Upper lobe of left lung (tissue), 6 donors: ENCODE data around the gene MRPS18A. TPM values are rescaled to one million over a fixed set of nuclear protein-coding genes. Genes with fewer than 3 reads are reported as not detected.

ENCODE experiments used
- ATAC-seq, 2 donors: fragments of 200-7000 bp; cut with Tn5 transposase; one replicate each; pipeline ENCODE4 v1.9.1; 2022; ENCODE audit warnings: mild to moderate bottlenecking in 2 of 2, moderate library complexity in 2 of 2; ENCODE audit not compliant: low FRiP score in 2 of 2
- DNase-seq, 2 donors: peaks; one replicate each; pipeline ENCODE4 v3.0.0-alpha.2; 2019 to 2020
- H3K27ac ChIP-seq, 4 donors: fragments of 200-600 bp; sonication (generic); one replicate each; pipeline ENCODE4 v1.5.1; 2016 to 2019
- H3K27me3 ChIP-seq, 4 donors: fragments of 200-600 bp; sonication (generic); one replicate each; pipeline ENCODE4 v1.5.1; 2017 to 2019
- H3K36me3 ChIP-seq, 4 donors: fragments of 200-600 bp; sonication (generic); one replicate each; pipeline ENCODE4 v1.5.1; 2016 to 2019
- H3K4me1 ChIP-seq, 4 donors: fragments of 200-600 bp; sonication (generic); one replicate each; pipeline ENCODE4 v1.5.1; 2018 to 2019
- H3K4me3 ChIP-seq, 4 donors: fragments of 200-600 bp; sonication (generic); one replicate each; pipeline ENCODE4 v1.5.1; 2017 to 2019; ENCODE audit warnings: mild to moderate bottlenecking in 2 of 4, moderate library complexity in 1 of 4
- H3K9me3 ChIP-seq, 4 donors: fragments of 200-600 bp; sonication (generic); one replicate each; pipeline ENCODE4 v1.5.1; 2018 to 2019
- EP300 ChIP-seq, 4 donors: sonication (generic); formaldehyde crosslinking; IDR thresholded peaks; one replicate each; pipeline ENCODE4 v1.5.1; 2017; ENCODE audit warnings: antibody characterized with exemption in 4 of 4, control low read depth in 2 of 4
- POLR2A ChIP-seq, 4 donors: fragments of 450-650 bp; IDR thresholded peaks; one replicate each; pipeline ENCODE4 v1.5.1; 2016 to 2017; ENCODE audit warnings: antibody characterized with exemption in 4 of 4, mild to moderate bottlenecking in 2 of 4
- POLR2AphosphoS5 ChIP-seq, 2 donors: sonication (generic); formaldehyde crosslinking; IDR thresholded peaks; one replicate each; pipeline ENCODE4 v1.5.1; 2017; ENCODE audit warnings: antibody characterized with exemption in 2 of 2
- WGBS, 2 donors: methylation state at CpG; one replicate each; pipeline ENCODE4 v1.1.5; 2017 to 2018; 5-methylcytosine and 5-hydroxymethylcytosine counted together
- total RNA-seq, 6 donors: library from RNA; depleted of rRNA in 4 of 6; stranded (reverse); fragments of >200 nt in 4 of 6; gene quantifications; one replicate each; pipeline versions ENCODE4 v1.1.0 to v1.2.1, GENCODE V29; 2016 to 2021
- TF ChIP-seq, protein P1 (sequence below), 6 experiments: fragments of 450-650 bp in 4 of 6; fragments of 200-600 bp in 2 of 6; sonication (generic) in 2 of 6; IDR thresholded peaks; one replicate each; pipeline ENCODE4 v1.5.1; 2016 to 2019; ENCODE audit warnings: antibody characterized with exemption in 6 of 6
- donor health status: DM: no; HTN: no; CAD: no; lungs with moderate emphysema.
- donor health status: DM: no; HTN: yes; CAD: no; lungs with severe emphysema.

Gene MRPS18A
- total RNA-seq, 6 donors from 2014 or later: 21.0 to 45.6 (median 33.4) TPM

DNA sequence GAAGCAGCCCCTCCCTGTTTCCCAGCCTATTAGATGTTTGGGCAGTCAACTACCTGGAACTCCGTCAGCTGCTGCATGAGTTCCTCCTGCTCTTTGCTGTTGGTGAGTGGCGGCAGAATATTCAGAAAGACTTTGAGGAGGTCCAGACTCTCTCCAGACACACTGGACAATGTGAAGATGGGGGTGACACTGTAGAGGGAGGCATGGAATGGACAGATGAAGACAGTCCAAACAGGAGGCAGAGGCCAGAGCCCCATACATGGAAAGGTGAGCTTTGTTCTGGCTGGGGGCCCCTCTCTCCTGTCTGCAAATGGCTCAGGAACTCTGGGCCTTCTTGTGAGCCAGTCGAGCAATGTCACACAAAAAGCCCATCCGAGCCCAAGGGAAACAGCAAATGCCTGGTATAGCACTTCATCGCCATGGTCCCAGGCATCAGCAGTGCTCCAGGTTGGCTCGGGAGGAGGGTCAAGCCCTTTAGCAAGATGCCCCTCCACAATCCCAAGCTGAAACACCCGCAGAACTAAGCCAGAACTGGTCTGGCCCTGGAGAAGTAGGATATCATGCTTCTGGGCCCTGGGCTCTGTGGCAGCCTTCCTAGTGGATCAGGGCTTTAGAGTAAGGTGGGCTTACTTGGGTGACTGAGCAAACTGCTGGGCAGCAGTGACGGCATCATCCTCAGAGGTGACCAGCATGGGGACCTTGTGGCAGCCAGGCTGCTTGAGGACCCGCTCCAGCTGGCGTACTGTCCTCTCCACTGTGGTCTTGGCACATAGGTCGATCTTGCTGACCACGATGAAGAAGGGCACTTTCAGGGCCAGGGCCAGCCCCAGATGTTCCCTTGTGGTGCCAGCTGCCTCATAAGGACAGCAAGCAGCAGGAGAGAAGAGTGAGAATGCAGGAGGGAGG lies 63.5 kb downstream of the MRPS18A start:
- DNase-seq (no peak), ATAC-seq (no peak)
- H3K27ac ChIP-seq: no peak overlapping the region
- 91 to 94% methylated on average over 6 to 12 of the region's 12 CpGs for WGBS, 2 donors
- H3K9me3 ChIP-seq: no peaks in the 10 kb centered on the region
- H3K4me3 ChIP-seq: no peak overlapping the region
- H3K27me3 ChIP-seq: no peaks in the 10 kb centered on the region
- H3K36me3 ChIP-seq: peaks cover 27 to 70% (median 60%) of the 10 kb centered on the region in 4 donors
- H3K4me1 ChIP-seq: peaks cover 18 to 29% (median 21%) of the 10 kb centered on the region in 4 donors
- TF ChIP-seq EP300 (IDR thresholded peaks at IDR 0.05) (no peak), POLR2A (IDR thresholded peaks at IDR 0.05) (no peak)
- TF ChIP-seq, protein P1, sequence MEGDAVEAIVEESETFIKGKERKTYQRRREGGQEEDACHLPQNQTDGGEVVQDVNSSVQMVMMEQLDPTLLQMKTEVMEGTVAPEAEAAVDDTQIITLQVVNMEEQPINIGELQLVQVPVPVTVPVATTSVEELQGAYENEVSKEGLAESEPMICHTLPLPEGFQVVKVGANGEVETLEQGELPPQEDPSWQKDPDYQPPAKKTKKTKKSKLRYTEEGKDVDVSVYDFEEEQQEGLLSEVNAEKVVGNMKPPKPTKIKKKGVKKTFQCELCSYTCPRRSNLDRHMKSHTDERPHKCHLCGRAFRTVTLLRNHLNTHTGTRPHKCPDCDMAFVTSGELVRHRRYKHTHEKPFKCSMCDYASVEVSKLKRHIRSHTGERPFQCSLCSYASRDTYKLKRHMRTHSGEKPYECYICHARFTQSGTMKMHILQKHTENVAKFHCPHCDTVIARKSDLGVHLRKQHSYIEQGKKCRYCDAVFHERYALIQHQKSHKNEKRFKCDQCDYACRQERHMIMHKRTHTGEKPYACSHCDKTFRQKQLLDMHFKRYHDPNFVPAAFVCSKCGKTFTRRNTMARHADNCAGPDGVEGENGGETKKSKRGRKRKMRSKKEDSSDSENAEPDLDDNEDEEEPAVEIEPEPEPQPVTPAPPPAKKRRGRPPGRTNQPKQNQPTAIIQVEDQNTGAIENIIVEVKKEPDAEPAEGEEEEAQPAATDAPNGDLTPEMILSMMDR (IDR thresholded peaks at IDR 0.05): no peak

DNA sequence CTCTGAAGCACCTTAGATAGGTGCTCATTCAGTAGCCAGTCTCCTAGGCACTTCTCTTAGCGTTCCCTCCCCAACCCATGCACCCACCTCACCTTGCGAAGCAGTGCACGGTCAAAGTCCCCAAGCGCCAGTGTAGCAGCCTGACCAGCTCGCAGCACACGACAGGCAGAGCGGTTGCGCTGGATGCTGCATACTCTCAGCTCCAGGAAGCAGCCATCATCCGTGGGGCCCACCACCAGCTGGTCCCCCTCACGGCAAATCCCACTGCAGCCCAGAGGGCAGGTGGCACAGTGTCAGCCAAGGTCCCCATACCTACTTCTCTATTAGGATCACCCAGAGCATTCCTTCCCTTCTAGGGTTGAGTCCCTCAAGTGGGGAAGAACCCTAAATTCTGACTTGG lies 65.0 kb downstream of the MRPS18A start:
- DNase-seq (no peak), ATAC-seq (no peak)
- WGBS, 2 donors: 98% methylated on average over 8 to 10 of the region's 10 CpGs
- no peak overlapping the region for H3K27ac ChIP-seq
- H3K27me3 ChIP-seq: no peaks in the 10 kb centered on the region
- H3K9me3 ChIP-seq: no peaks in the 10 kb centered on the region
- H3K4me3 ChIP-seq: no peak overlapping the region
- TF ChIP-seq, protein P1 (IDR thresholded peaks at IDR 0.05): no peak
- peaks cover 11 to 18% (median 13%) of the 10 kb centered on the region in 4 donors for H3K4me1 ChIP-seq
- H3K36me3 ChIP-seq: peaks cover 27 to 70% (median 60%) of the 10 kb centered on the region in 4 donors

DNA sequence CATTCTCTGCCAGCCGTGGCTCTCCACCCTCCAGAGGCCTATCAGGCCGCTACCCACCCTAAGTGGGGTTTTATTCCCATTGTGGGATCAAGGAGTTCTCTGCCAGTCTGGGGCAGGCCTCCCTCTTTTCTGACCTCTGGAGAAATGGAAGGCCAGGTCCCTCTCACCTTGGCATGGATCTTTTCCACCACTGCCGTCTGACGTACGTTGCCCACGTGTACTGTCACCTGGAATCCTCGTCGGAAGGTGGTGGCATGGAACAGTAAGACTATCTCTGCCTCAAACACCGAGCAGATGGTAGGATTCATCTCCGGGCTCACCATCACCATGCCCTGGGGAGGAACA lies 65.8 kb downstream of the MRPS18A start:
- H3K36me3 ChIP-seq: peaks cover 27 to 70% (median 60%) of the 10 kb centered on the region in 4 donors
- H3K4me1 ChIP-seq: peaks cover 4 to 11% (median 5%) of the 10 kb centered on the region in 4 donors
- 89 to 99% methylated on average over 10 of the region's 10 CpGs for WGBS, 2 donors
- H3K4me3 ChIP-seq: no peak overlapping the region
- H3K27me3 ChIP-seq: no peaks in the 10 kb centered on the region
- no peaks in the 10 kb centered on the region for H3K9me3 ChIP-seq
- DNase-seq: no peak
- TF ChIP-seq EP300 (IDR thresholded peaks at IDR 0.05) (no peak), POLR2AphosphoS5 (IDR thresholded peaks at IDR 0.05) (no peak), POLR2A (IDR thresholded peaks at IDR 0.05) (no peak)
- TF ChIP-seq, protein P1 (IDR thresholded peaks at IDR 0.05): no peak
- no peak overlapping the region for H3K27ac ChIP-seq
- no peak for ATAC-seq

Other genes with a start within 250 kb of the MRPS18A start
- 1 to 10 TPM in 2 of 6 donors, under 1 TPM in 2, not detected in 2; 0.34 to 2.4 (median 1.2) TPM for gene DLK2, start 232.2 kb downstream of the MRPS18A start, total RNA-seq
- gene TJAP1, start 210.2 kb downstream of the MRPS18A start, total RNA-seq: 10 to 100 TPM; 22.2 to 57.6 (median 31.1) TPM
- gene LRRC73, start 177.4 kb downstream of the MRPS18A start, total RNA-seq: 1 to 10 TPM in 5 of 6 donors, under 1 TPM in 1; 0.34 to 3.4 (median 2.5) TPM
- 100 to 1,000 TPM; 103 to 170 (median 125) TPM for gene YIPF3, start 170.9 kb downstream of the MRPS18A start, total RNA-seq
- gene POLR1C, start 170.7 kb downstream of the MRPS18A start, total RNA-seq: 10 to 100 TPM; 14.2 to 41.4 (median 24.5) TPM
- gene XPO5, start 111.8 kb downstream of the MRPS18A start, total RNA-seq: 10 to 100 TPM; 17.9 to 48.2 (median 25.1) TPM
- gene POLH, start 111.6 kb downstream of the MRPS18A start, total RNA-seq: 10 to 100 TPM in 5 of 6 donors, 1 to 10 TPM in 1; 9.1 to 27.5 (median 19.8) TPM
- 100 to 1,000 TPM in 1 of 6 donors, 10 to 100 TPM in 5; 41.3 to 128 (median 78.1) TPM for gene GTPBP2, start 58.5 kb downstream of the MRPS18A start, total RNA-seq
- 10 to 100 TPM; 16.8 to 66.4 (median 24.9) TPM for gene MAD2L1BP, start 52.0 kb downstream of the MRPS18A start, total RNA-seq
- gene RSPH9, start 42.8 kb downstream of the MRPS18A start, total RNA-seq: 1 to 10 TPM in 5 of 6 donors, under 1 TPM in 1; 0.20 to 4.2 (median 2.1) TPM
- gene VEGFA, start 82.4 kb upstream of the MRPS18A start, total RNA-seq: 100 to 1,000 TPM; 129 to 564 (median 261) TPM